Measurements from ENCODE around the gene LPP. TPM values are rescaled to one million over a fixed set of nuclear protein-coding genes. Genes with fewer than 3 reads are reported as not detected.

Gene LPP
- total RNA-seq, 1 donor from 2014 or later, result 97.4 TPM

- Histone ChIP-seq H3K4me3 (no peak overlapping the region), H3K36me3 (no peaks in the 10 kb centered on the region), H3K27ac (replicated peaks) (no peak overlapping the region), H3K4me1 (peaks cover 67% of the 10 kb centered on the region), H3K9me3 (replicated peaks) (no peaks in the 10 kb centered on the region), H3K27me3 (ENCODE audit: low read depth) (no peaks in the 10 kb centered on the region)
- TF ChIP-seq, protein P1, sequence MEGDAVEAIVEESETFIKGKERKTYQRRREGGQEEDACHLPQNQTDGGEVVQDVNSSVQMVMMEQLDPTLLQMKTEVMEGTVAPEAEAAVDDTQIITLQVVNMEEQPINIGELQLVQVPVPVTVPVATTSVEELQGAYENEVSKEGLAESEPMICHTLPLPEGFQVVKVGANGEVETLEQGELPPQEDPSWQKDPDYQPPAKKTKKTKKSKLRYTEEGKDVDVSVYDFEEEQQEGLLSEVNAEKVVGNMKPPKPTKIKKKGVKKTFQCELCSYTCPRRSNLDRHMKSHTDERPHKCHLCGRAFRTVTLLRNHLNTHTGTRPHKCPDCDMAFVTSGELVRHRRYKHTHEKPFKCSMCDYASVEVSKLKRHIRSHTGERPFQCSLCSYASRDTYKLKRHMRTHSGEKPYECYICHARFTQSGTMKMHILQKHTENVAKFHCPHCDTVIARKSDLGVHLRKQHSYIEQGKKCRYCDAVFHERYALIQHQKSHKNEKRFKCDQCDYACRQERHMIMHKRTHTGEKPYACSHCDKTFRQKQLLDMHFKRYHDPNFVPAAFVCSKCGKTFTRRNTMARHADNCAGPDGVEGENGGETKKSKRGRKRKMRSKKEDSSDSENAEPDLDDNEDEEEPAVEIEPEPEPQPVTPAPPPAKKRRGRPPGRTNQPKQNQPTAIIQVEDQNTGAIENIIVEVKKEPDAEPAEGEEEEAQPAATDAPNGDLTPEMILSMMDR (IDR thresholded peaks at IDR 0.05; ENCODE audit: borderline replicate concordance), result no peak
- intact Hi-C loops (cut with micrococcal nuclease), result loop anchor here (10.0 kb wide), 1 partner anchor 245 kb away; no protein-coding TSS in a partner anchor
- no peak for DNase-seq
These were observed 536.1 kb downstream of the LPP start for GRCh38 chr3:188690064-188690463.

DNA sequence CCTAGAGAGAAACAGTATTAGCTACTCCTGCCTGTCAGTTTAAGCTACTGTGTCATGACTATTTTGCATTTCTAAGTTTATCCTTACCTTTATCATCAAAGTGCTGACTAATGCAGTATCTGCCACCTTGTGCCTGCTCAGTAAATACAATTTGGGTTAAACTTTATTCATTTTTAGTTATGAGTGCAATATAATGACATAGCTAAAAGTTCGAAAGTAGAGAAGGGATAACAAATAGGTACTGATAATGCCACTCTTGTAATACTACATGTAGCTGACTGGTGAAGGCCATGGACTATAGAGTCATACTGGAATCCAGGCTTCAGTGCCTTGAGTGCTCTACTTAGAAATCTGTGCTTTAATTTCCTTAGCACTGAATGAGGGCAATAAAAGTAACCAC lies 537.0 kb downstream of the LPP start:
- H3K36me3 ChIP-seq, result no peaks in the 10 kb centered on the region
- H3K27me3 ChIP-seq (ENCODE audit: low read depth), result no peaks in the 10 kb centered on the region
- no peak overlapping the region for H3K27ac ChIP-seq (replicated peaks)
- H3K4me1 ChIP-seq, result peaks cover 58% of the 10 kb centered on the region
- intact Hi-C loops (cut with micrococcal nuclease), result loop anchor here (10.0 kb wide), 1 partner anchor 244 kb away; no protein-coding TSS in a partner anchor
- no peak overlapping the region for H3K4me3 ChIP-seq
- no peak for DNase-seq
- TF ChIP-seq, protein P1 (IDR thresholded peaks at IDR 0.05; ENCODE audit: borderline replicate concordance), result no peak
- H3K9me3 ChIP-seq (replicated peaks), result no peaks in the 10 kb centered on the region

DNA sequence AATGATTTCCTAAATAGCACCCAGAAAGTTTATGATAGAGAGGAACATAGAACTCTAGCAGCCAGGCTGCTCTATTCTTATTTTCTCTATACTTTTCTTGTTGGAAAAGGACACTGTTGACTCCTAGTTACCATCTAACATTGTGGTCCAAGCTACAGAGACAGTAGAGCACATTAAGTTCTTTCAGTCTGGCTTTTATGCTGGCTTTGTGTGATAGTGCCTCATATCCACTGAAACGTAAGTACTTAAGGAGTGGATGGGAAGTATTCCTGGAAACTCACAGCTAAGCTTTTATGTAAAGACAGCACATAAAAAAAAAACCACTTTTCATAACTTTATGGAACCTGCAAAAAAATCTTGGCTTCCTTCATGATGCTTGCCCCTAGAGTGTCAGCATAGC lies 537.7 kb downstream of the LPP start:
- Histone ChIP-seq H3K36me3 (no peaks in the 10 kb centered on the region), H3K4me1 (peaks cover 52% of the 10 kb centered on the region), H3K4me3 (no peak overlapping the region), H3K9me3 (replicated peaks) (no peaks in the 10 kb centered on the region), H3K27ac (replicated peaks) (no peak overlapping the region), H3K27me3 (ENCODE audit: low read depth) (no peaks in the 10 kb centered on the region)
- TF ChIP-seq, protein P1 (IDR thresholded peaks at IDR 0.05; ENCODE audit: borderline replicate concordance), result no peak
- DNase-seq, result no peak
- intact Hi-C loops (cut with micrococcal nuclease), result loop anchor here (10.0 kb wide), 1 partner anchor 243 kb away; no protein-coding TSS in a partner anchor

- TF ChIP-seq, protein P1 (IDR thresholded peaks at IDR 0.05; ENCODE audit: borderline replicate concordance), result no peak
- peaks cover 42% of the 10 kb centered on the region for H3K4me1 ChIP-seq
These were observed 538.7 kb downstream of the LPP start for GRCh38 chr3:188692700-188693099.

DNA sequence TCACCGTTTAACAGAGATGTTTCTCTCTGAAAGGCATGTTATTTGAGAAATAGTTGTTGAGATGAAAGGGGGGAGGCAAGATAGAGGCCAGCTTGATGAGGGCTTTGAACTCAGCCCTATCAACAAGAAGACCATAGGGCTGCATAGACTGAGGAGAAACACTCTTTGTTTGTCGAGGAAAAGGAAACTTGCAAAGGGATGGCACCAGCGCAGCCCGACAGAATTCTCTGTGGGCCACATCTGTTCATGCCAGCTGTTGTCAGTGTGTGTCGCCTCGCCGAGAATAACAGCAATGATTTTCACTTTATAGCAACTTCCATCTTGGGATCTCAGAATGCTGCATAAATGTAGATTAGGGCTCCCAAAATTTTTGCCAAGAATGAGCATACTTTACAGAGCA lies 539.5 kb downstream of the LPP start:
- TF ChIP-seq, protein P1 (IDR thresholded peaks at IDR 0.05; ENCODE audit: borderline replicate concordance), result no peak
- Histone ChIP-seq H3K27me3 (ENCODE audit: low read depth) (no peaks in the 10 kb centered on the region), H3K9me3 (replicated peaks) (no peaks in the 10 kb centered on the region), H3K36me3 (no peaks in the 10 kb centered on the region), H3K4me1 (peaks cover 34% of the 10 kb centered on the region), H3K4me3 (no peak overlapping the region), H3K27ac (replicated peaks) (no peak overlapping the region)
- intact Hi-C loops (cut with micrococcal nuclease), result loop anchor here (10.0 kb wide), 1 partner anchor 241 kb away; no protein-coding TSS in a partner anchor
- DNase-seq, result no peak

More at GRCh38 chr3:188692700-188693099, 538.7 kb downstream of the LPP start:
- Histone ChIP-seq H3K9me3 (replicated peaks) (no peaks in the 10 kb centered on the region), H3K4me3 (no peak overlapping the region), H3K27ac (replicated peaks) (no peak overlapping the region), H3K36me3 (no peaks in the 10 kb centered on the region), H3K27me3 (ENCODE audit: low read depth) (no peaks in the 10 kb centered on the region)
- intact Hi-C loops (cut with micrococcal nuclease), result loop anchor here (10.0 kb wide), 1 partner anchor 242 kb away; no protein-coding TSS in a partner anchor
- DNase-seq, result no peak
